Liver (tissue), 9 donors: ENCODE data around the gene RER1. TPM values are rescaled to one million over a fixed set of nuclear protein-coding genes. Genes with fewer than 3 reads are reported as not detected.

Experiments used
- DNase-seq: peaks from one replicate; pipeline ENCODE4 v3.0.0-alpha.2; 2017; ENCODE audit warnings: low spot score
- H3K27ac ChIP-seq, 2 donors: one replicate each; pipeline ENCODE4 v1.7.0; 2013; ENCODE audit warnings: inconsistent platforms in 2 of 2, low read length in 2 of 2, control low read depth in 1 of 2, low read depth in 1 of 2, mild to moderate bottlenecking in 1 of 2
- H3K27me3 ChIP-seq, 4 donors: one replicate each; pipeline versions ENCODE4 v1.6.1 to v1.7.0; 2013; ENCODE audit warnings: low read length in 3 of 4, inconsistent platforms in 1 of 4, mild to moderate bottlenecking in 1 of 4, moderate library complexity in 1 of 4; ENCODE audit not compliant: control insufficient read depth in 4 of 4, insufficient read depth in 4 of 4
- H3K36me3 ChIP-seq, 4 donors: one replicate each; pipeline versions ENCODE4 v1.6.1 to v1.7.0; 2013; ENCODE audit warnings: low read length in 3 of 4, mild to moderate bottlenecking in 3 of 4, low read depth in 1 of 4, moderate library complexity in 1 of 4; ENCODE audit not compliant: control insufficient read depth in 4 of 4, insufficient read depth in 3 of 4
- H3K4me1 ChIP-seq, 4 donors: one replicate each; pipeline versions ENCODE4 v1.6.1 to v1.7.0; 2013; ENCODE audit warnings: low read length in 3 of 4, mild to moderate bottlenecking in 3 of 4, moderate library complexity in 1 of 4; ENCODE audit not compliant: control insufficient read depth in 4 of 4, insufficient read depth in 4 of 4
- H3K4me3 ChIP-seq, 3 donors: one replicate each; pipeline versions ENCODE4 v1.6.1 to v1.7.0; 2013; ENCODE audit warnings: low read length in 3 of 3, control low read depth in 1 of 3, low read depth in 1 of 3, mild to moderate bottlenecking in 1 of 3
- H3K9ac ChIP-seq, 2 donors: one replicate each; pipeline ENCODE4 v1.7.0; 2013; ENCODE audit warnings: low read length in 2 of 2, mild to moderate bottlenecking in 2 of 2, moderate library complexity in 2 of 2, control low read depth in 1 of 2, low read depth in 1 of 2
- H3K9me3 ChIP-seq, 4 donors: one replicate each; pipeline versions ENCODE4 v1.6.1 to v1.7.0; 2013; ENCODE audit warnings: low read length in 3 of 4; ENCODE audit not compliant: control insufficient read depth in 4 of 4
- EGR1 ChIP-seq, 2 donors: IDR thresholded peaks; 2 replicates each; pipeline ENCODE4 v1.6.1; 2016 to 2018; ENCODE audit warnings: antibody characterized with exemption in 2 of 2, low read depth in 2 of 2
- FOXA1 ChIP-seq: IDR thresholded peaks from 2 replicates; pipeline ENCODE4 v1.6.1; 2016; ENCODE audit warnings: antibody characterized with exemption
- FOXA2 ChIP-seq: IDR thresholded peaks from 2 replicates; pipeline ENCODE4 v1.6.1; 2016; ENCODE audit warnings: antibody characterized with exemption
- GABPA ChIP-seq, 2 donors: IDR thresholded peaks in 1 of 2; conservative IDR thresholded peaks in 1 of 2; 2 replicates each; pipeline ENCODE4 v1.6.1; 2016; ENCODE audit warnings: antibody characterized with exemption in 2 of 2, mild to moderate bottlenecking in 1 of 2, moderate library complexity in 1 of 2
- HNF4A ChIP-seq, 2 donors: conservative IDR thresholded peaks; 2 replicates each; pipeline ENCODE4 v1.6.1; 2016; ENCODE audit warnings: antibody characterized with exemption in 2 of 2, mild to moderate bottlenecking in 2 of 2
- HNF4G ChIP-seq: IDR thresholded peaks from 2 replicates; pipeline ENCODE4 v1.6.1; 2016; ENCODE audit warnings: antibody characterized with exemption
- NR2F2 ChIP-seq: IDR thresholded peaks from 2 replicates; pipeline ENCODE4 v1.6.1; 2016; ENCODE audit warnings: antibody characterized with exemption
- RAD21 ChIP-seq, 2 donors: IDR thresholded peaks; 2 replicates each; pipeline ENCODE4 v1.6.1; 2016; ENCODE audit warnings: antibody characterized with exemption in 2 of 2, mild to moderate bottlenecking in 2 of 2
- RXRA ChIP-seq, 2 donors: IDR thresholded peaks; 2 replicates each; pipeline ENCODE4 v1.6.1; 2017 to 2018; ENCODE audit warnings: antibody characterized with exemption in 2 of 2, mild to moderate bottlenecking in 1 of 2
- SP1 ChIP-seq: IDR thresholded peaks from 2 replicates; pipeline ENCODE4 v1.6.1; 2018; ENCODE audit warnings: antibody characterized with exemption, mild to moderate bottlenecking
- TAF1 ChIP-seq: conservative IDR thresholded peaks from 2 replicates; pipeline ENCODE4 v1.6.1; 2016; ENCODE audit warnings: antibody characterized with exemption, mild to moderate bottlenecking
- YY1 ChIP-seq: IDR thresholded peaks from 2 replicates; pipeline ENCODE4 v1.6.1; 2016; ENCODE audit warnings: antibody characterized with exemption, mild to moderate bottlenecking
- WGBS: extraction: QIAGEN DNeasy Blood & Tissue Kit; methylation state at CpG from one replicate; pipeline ENCODE4 v1.1.7; 2013; 5-methylcytosine and 5-hydroxymethylcytosine counted together
- polyA plus RNA-seq, 2 donors: library from polyadenylated mRNA; stranded (reverse) in 1 of 2; unstranded in 1 of 2; fragments of 200-250 nt in 1 of 2; fragments of >200 nt in 1 of 2; fragmentation: Nextera tagmentation in 1 of 2; extraction: Ambion mirVana in 1 of 2; gene quantifications; one replicate each; pipeline versions ENCODE4 v1.2.1 to v1.2.3, GENCODE V29; 2013 to 2015
- total RNA-seq, 2 donors: library from RNA; depleted of rRNA; stranded (reverse); fragments of >200 nt; gene quantifications; one replicate each; pipeline ENCODE4 v1.2.3, GENCODE V29; 2014
- TF ChIP-seq, protein P1 (sequence below): IDR thresholded peaks from 2 replicates; pipeline ENCODE4 v1.6.1; 2016; ENCODE audit warnings: antibody characterized with exemption
- TF ChIP-seq, protein P2 (sequence below): fragments of 150-350 bp; IDR thresholded peaks from 2 replicates; pipeline ENCODE4 v1.5.1; 2017; ENCODE audit warnings: improper control_type of control experiment, low read depth, low read length; ENCODE audit not compliant: missing input control
- TF ChIP-seq, protein P3 (sequence below): IDR thresholded peaks from 2 replicates; pipeline ENCODE4 v1.6.1; 2016; ENCODE audit warnings: antibody characterized with exemption
- TF ChIP-seq, protein P4 (sequence below): IDR thresholded peaks from 2 replicates; pipeline ENCODE4 v1.6.1; 2016; ENCODE audit warnings: antibody characterized with exemption, mild to moderate bottlenecking
- donor health status: healthy.
- donor health status: healthy.
- donor health status: healthy.
- donor health status: healthy.
- donor health status: healthy.

The RER1 gene
- total and polyA plus RNA-seq, 4 donors, result 43.5 to 142 (median 89.7) TPM

DNA sequence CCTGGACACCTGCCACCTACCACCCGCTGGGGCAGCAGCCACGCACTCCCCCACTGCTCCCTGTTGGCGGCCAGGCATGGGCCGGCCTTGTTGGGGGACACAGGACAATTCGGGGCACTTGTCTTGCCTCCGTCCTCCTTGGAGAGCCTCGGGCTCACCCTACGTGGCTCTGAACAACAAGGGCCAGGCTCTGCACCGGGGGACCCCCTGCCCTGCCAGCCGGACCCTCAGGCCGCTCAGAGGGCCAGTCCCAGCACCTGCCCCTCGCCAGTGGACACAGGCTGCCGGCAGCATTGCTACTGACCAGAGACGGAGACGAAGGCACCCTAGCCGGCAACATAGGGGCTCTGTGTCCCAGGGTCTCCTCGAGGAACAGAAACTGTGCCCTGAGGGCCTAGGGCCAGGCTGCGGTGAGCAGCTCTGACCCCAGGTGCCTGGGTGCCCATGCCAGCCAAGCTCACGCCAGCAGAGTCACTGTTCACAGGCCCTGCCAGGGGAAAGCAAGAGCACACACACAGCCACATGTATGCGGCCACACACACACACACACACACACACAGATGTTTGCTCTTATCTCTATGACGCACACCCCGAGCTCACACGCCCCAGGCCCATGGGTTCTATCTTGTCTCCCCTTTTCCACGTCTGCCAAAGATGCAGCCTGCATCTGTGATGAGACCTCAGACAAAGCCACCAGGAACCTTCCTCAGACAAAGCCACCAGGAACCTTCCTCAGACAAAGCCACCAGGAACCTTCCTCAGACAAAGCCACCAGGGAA is 46.2 kb upstream of the RER1 start:
- Histone ChIP-seq H3K9me3 (no peaks in the 10 kb centered on the region), H3K27me3 (no peaks in the 10 kb centered on the region), H3K4me3 (no peak overlapping the region), H3K9ac (no peak overlapping the region), H3K4me1 (no peaks in the 10 kb centered on the region), H3K27ac (no peak overlapping the region), H3K36me3 (no peaks in the 10 kb centered on the region)
- DNase-seq, result no peak
- WGBS, result 90% methylated on average over 24 of the region's 24 CpGs
- TF ChIP-seq NR2F2 (no peak), EGR1 (IDR thresholded peaks at IDR 0.05; ENCODE audit: low read depth in 2 of 2) (no peak), RAD21 (IDR thresholded peaks at IDR 0.05) (no peak), TAF1 (no peak), FOXA2 (no peak), SP1 (no peak)
- TF ChIP-seq, protein P1, sequence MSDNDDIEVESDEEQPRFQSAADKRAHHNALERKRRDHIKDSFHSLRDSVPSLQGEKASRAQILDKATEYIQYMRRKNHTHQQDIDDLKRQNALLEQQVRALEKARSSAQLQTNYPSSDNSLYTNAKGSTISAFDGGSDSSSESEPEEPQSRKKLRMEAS, result no peak
- TF ChIP-seq, protein P2, sequence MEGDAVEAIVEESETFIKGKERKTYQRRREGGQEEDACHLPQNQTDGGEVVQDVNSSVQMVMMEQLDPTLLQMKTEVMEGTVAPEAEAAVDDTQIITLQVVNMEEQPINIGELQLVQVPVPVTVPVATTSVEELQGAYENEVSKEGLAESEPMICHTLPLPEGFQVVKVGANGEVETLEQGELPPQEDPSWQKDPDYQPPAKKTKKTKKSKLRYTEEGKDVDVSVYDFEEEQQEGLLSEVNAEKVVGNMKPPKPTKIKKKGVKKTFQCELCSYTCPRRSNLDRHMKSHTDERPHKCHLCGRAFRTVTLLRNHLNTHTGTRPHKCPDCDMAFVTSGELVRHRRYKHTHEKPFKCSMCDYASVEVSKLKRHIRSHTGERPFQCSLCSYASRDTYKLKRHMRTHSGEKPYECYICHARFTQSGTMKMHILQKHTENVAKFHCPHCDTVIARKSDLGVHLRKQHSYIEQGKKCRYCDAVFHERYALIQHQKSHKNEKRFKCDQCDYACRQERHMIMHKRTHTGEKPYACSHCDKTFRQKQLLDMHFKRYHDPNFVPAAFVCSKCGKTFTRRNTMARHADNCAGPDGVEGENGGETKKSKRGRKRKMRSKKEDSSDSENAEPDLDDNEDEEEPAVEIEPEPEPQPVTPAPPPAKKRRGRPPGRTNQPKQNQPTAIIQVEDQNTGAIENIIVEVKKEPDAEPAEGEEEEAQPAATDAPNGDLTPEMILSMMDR, result no peak
- TF ChIP-seq, protein P3, sequence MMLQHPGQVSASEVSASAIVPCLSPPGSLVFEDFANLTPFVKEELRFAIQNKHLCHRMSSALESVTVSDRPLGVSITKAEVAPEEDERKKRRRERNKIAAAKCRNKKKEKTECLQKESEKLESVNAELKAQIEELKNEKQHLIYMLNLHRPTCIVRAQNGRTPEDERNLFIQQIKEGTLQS, result no peak
- TF ChIP-seq, protein P4, sequence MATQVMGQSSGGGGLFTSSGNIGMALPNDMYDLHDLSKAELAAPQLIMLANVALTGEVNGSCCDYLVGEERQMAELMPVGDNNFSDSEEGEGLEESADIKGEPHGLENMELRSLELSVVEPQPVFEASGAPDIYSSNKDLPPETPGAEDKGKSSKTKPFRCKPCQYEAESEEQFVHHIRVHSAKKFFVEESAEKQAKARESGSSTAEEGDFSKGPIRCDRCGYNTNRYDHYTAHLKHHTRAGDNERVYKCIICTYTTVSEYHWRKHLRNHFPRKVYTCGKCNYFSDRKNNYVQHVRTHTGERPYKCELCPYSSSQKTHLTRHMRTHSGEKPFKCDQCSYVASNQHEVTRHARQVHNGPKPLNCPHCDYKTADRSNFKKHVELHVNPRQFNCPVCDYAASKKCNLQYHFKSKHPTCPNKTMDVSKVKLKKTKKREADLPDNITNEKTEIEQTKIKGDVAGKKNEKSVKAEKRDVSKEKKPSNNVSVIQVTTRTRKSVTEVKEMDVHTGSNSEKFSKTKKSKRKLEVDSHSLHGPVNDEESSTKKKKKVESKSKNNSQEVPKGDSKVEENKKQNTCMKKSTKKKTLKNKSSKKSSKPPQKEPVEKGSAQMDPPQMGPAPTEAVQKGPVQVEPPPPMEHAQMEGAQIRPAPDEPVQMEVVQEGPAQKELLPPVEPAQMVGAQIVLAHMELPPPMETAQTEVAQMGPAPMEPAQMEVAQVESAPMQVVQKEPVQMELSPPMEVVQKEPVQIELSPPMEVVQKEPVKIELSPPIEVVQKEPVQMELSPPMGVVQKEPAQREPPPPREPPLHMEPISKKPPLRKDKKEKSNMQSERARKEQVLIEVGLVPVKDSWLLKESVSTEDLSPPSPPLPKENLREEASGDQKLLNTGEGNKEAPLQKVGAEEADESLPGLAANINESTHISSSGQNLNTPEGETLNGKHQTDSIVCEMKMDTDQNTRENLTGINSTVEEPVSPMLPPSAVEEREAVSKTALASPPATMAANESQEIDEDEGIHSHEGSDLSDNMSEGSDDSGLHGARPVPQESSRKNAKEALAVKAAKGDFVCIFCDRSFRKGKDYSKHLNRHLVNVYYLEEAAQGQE, result no peak

DNA sequence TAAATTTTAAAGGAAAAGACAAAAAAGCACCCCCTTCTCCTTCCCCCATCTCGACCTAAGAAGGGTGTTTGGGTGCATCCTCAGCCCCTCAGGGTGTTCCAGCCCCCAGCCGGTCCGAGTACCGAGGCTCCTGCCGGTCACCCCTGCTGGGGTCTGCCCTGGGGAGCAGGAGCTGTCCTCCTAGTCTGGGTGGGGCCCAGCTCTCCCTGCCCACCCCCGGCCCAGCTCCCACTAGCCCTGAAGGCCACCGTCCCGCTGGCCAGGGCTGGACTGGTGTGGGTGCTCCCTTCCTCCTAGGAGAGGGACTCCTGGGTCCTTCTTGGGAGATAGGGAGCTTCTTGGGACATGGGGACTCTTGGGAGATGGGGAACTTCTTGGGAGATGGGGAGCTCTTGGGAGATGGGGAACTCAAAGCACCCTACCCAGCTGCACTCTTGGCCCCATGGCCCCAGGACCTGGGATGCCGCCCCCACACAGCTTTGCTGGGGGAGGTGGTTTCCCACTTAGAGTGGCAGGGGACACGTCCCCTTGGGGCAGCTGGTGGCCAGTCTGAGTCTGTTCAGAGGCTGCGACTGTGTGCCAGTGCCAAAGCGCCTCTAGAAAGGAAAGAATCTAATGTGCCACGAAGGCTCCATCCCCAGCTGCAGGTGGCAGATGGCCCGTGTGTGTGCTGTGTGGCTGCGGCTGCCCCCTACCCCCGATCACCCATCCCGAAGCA is 44.8 kb upstream of the RER1 start:
- 87% methylated on average over 17 of the region's 17 CpGs for WGBS
- DNase-seq, result no peak
- TF ChIP-seq FOXA2 (no peak), YY1 (no peak), NR2F2 (no peak), HNF4A (conservative IDR thresholded peaks at IDR 0.05) (no peak), RAD21 (IDR thresholded peaks at IDR 0.05) (no peak), HNF4G (no peak), FOXA1 (no peak), GABPA (IDR thresholded peaks at IDR 0.05 in 1 of 2, conservative IDR thresholded peaks at IDR 0.05 in 1 of 2) (no peak), SP1 (no peak), RXRA (IDR thresholded peaks at IDR 0.05) (no peak)
- TF ChIP-seq, protein P4, result no peak
- TF ChIP-seq, protein P2, result no peak
- TF ChIP-seq, protein P1, result no peak

More for the DNA sequence above, 44.8 kb upstream of the RER1 start:
- no peak overlapping the region for H3K9ac ChIP-seq
- no peaks in the 10 kb centered on the region for H3K27me3 ChIP-seq
- H3K9me3 ChIP-seq, result no peaks in the 10 kb centered on the region
- H3K36me3 ChIP-seq, result no peaks in the 10 kb centered on the region
- H3K4me1 ChIP-seq, result no peaks in the 10 kb centered on the region
- H3K4me3 ChIP-seq, result no peak overlapping the region
- no peak overlapping the region for H3K27ac ChIP-seq
